H9 (cell line): ENCODE data around the gene TBC1D2. TPM values are rescaled to one million over a fixed set of nuclear protein-coding genes. Genes with fewer than 3 reads are reported as not detected.

ENCODE experiments used
- DNase-seq: peaks from one replicate; pipeline ENCODE4 v3.0.0-alpha.2; 2017
- H2AFZ ChIP-seq: one replicate; pipeline ENCODE4 v1.6.1; 2013; ENCODE audit warnings: mild to moderate bottlenecking, low read length, control low read depth, moderate library complexity
- H2AK5ac ChIP-seq: 2 replicates; pipeline ENCODE4 v1.6.1; 2013; ENCODE audit warnings: low read length, control low read depth, mixed read lengths; ENCODE audit not compliant: insufficient read length
- H2BK120ac ChIP-seq: one replicate; pipeline ENCODE4 v1.6.1; 2013; ENCODE audit warnings: low read depth, mild to moderate bottlenecking, low read length, control low read depth, inconsistent platforms; ENCODE audit not compliant: poor library complexity, severe bottlenecking
- H2BK12ac ChIP-seq: 2 replicates; pipeline ENCODE4 v1.6.1; 2013; ENCODE audit warnings: low read length, control low read depth, mixed read lengths, low read depth; ENCODE audit not compliant: insufficient read length
- H2BK15ac ChIP-seq: 2 replicates; pipeline ENCODE4 v1.6.1; 2013; ENCODE audit warnings: low read depth, low read length, control low read depth
- H2BK20ac ChIP-seq: one replicate; pipeline ENCODE4 v1.6.1; 2013; ENCODE audit warnings: low read depth, mild to moderate bottlenecking, low read length, control low read depth, inconsistent platforms; ENCODE audit not compliant: poor library complexity, severe bottlenecking
- H2BK5ac ChIP-seq: 2 replicates; pipeline ENCODE4 v1.6.1; 2013; ENCODE audit warnings: low read length, control low read depth, mixed read lengths; ENCODE audit not compliant: insufficient read length
- H3K14ac ChIP-seq: 2 replicates; pipeline ENCODE4 v1.6.1; 2013; ENCODE audit warnings: low read length, control low read depth; ENCODE audit not compliant: insufficient read depth
- H3K18ac ChIP-seq: 2 replicates; pipeline ENCODE4 v1.6.1; 2013; ENCODE audit warnings: low read depth, mild to moderate bottlenecking, mixed read lengths, low read length, control low read depth; ENCODE audit not compliant: insufficient read length
- H3K23ac ChIP-seq: 2 replicates; pipeline ENCODE4 v1.6.1; 2013; ENCODE audit warnings: low read length, control low read depth, mixed read lengths, low read depth; ENCODE audit not compliant: insufficient read length
- H3K23me2 ChIP-seq: 2 replicates; pipeline ENCODE4 v1.6.1; 2013; ENCODE audit warnings: low read depth, mild to moderate bottlenecking, mixed read lengths, low read length, control low read depth; ENCODE audit not compliant: insufficient read length, poor library complexity, severe bottlenecking
- H3K27ac ChIP-seq: 2 replicates; pipeline ENCODE4 v1.5.1; 2013; ENCODE audit warnings: low read length, control low read depth, mixed read lengths, low read depth; ENCODE audit not compliant: insufficient read length
- H3K27me3 ChIP-seq: 2 replicates; pipeline ENCODE4 v1.6.1; 2013; ENCODE audit warnings: low read length, control low read depth, inconsistent platforms; ENCODE audit not compliant: insufficient read depth
- H3K4ac ChIP-seq: 2 replicates; pipeline ENCODE4 v1.6.1; 2013; ENCODE audit warnings: low read depth, mild to moderate bottlenecking, control low read depth, inconsistent platforms, low read length, moderate library complexity
- H3K4me1 ChIP-seq: 2 replicates; pipeline ENCODE4 v1.6.1; 2013; ENCODE audit warnings: low read length, control low read depth, inconsistent platforms; ENCODE audit not compliant: insufficient read depth
- H3K4me2 ChIP-seq: 2 replicates; pipeline ENCODE4 v1.6.1; 2013; ENCODE audit warnings: low read length, control low read depth, mixed read lengths; ENCODE audit not compliant: insufficient read length, insufficient read depth
- H3K56ac ChIP-seq: 2 replicates; pipeline ENCODE4 v1.6.1; 2013; ENCODE audit warnings: low read depth, mild to moderate bottlenecking, mixed read lengths, low read length, control low read depth; ENCODE audit not compliant: insufficient read length
- H3K79me1 ChIP-seq: 2 replicates; pipeline ENCODE4 v1.6.1; 2013; ENCODE audit warnings: low read depth, mild to moderate bottlenecking, moderate library complexity, low read length, control low read depth, inconsistent platforms; ENCODE audit not compliant: insufficient read depth, poor library complexity, severe bottlenecking
- H3K79me2 ChIP-seq: 2 replicates; pipeline ENCODE4 v1.6.1; 2013; ENCODE audit warnings: low read length, control low read depth, inconsistent platforms; ENCODE audit not compliant: insufficient read depth
- H3K9ac ChIP-seq: 2 replicates; pipeline ENCODE4 v1.6.1; 2013; ENCODE audit warnings: low read length, control low read depth, mixed read lengths; ENCODE audit not compliant: insufficient read length; ENCODE audit errors: extremely low read depth
- H3K9me3 ChIP-seq: one replicate; pipeline ENCODE4 v1.6.1; 2013; ENCODE audit warnings: low read depth, low read length, inconsistent platforms; ENCODE audit not compliant: control insufficient read depth
- H3T11ph ChIP-seq: one replicate; pipeline ENCODE4 v1.6.1; 2013; ENCODE audit warnings: mild to moderate bottlenecking, low read length, control low read depth, inconsistent platforms
- H4K20me1 ChIP-seq: one replicate; pipeline ENCODE4 v1.6.1; 2013; ENCODE audit not compliant: control insufficient read depth, insufficient read length, insufficient read depth
- H4K5ac ChIP-seq: 2 replicates; pipeline ENCODE4 v1.6.1; 2013; ENCODE audit warnings: low read depth, mild to moderate bottlenecking, mixed read lengths, low read length, control low read depth; ENCODE audit not compliant: insufficient read length
- H4K8ac ChIP-seq: replicated peaks from 2 replicates; pipeline ENCODE4 v1.6.1; 2013; ENCODE audit warnings: low read length, control low read depth, mixed read lengths, low read depth; ENCODE audit not compliant: insufficient read length
- H4K91ac ChIP-seq: 2 replicates; pipeline ENCODE4 v1.6.1; 2013; ENCODE audit warnings: low read depth, mild to moderate bottlenecking, moderate library complexity, mixed read lengths, low read length, control low read depth; ENCODE audit not compliant: insufficient read length
- H3K27ac Mint-ChIP-seq, 3 experiments: 2 replicates in 2 of 3; 3 replicates in 1 of 3; pipeline ENCODE4 v1.8.0; 2020 to 2021; ENCODE audit warnings: mixed read lengths in 3 of 3, mild to moderate bottlenecking in 1 of 3, moderate library complexity in 1 of 3
- H3K27me3 Mint-ChIP-seq: 2 replicates; pipeline ENCODE4 v1.8.0; 2021; ENCODE audit warnings: low read depth, mild to moderate bottlenecking, moderate library complexity, mixed read lengths
- H3K36me3 Mint-ChIP-seq, 3 experiments: 2 replicates in 2 of 3; 3 replicates in 1 of 3; pipeline ENCODE4 v1.8.0; 2020 to 2021; ENCODE audit warnings: low read depth in 3 of 3, mixed read lengths in 3 of 3; ENCODE audit not compliant: insufficient read depth in 1 of 3
- H3K4me1 Mint-ChIP-seq, 2 experiments: 2 replicates each; pipeline ENCODE4 v1.8.0; 2020; ENCODE audit warnings: mixed read lengths in 2 of 2
- H3K4me3 Mint-ChIP-seq, 2 experiments: 2 replicates in 1 of 2; 3 replicates in 1 of 2; pipeline ENCODE4 v1.8.0; 2020 to 2021; ENCODE audit warnings: mild to moderate bottlenecking in 2 of 2, mixed read lengths in 2 of 2, moderate library complexity in 1 of 2
- H3K9me3 Mint-ChIP-seq, 2 experiments: 2 replicates in 1 of 2; 3 replicates in 1 of 2; pipeline ENCODE4 v1.8.0; 2020; ENCODE audit warnings: mild to moderate bottlenecking in 2 of 2, mixed read lengths in 2 of 2, moderate library complexity in 1 of 2
- WGBS: extraction: QIAGEN DNeasy Blood & Tissue Kit; methylation state at CpG from one replicate; pipeline ENCODE4 v1.1.7; 2013; ENCODE audit warnings: missing lambda C conversion rate, low lambda C conversion rate, mixed read lengths; ENCODE audit not compliant: insufficient read length; ENCODE audit errors: extremely low coverage; 5-methylcytosine and 5-hydroxymethylcytosine counted together
- total RNA-seq: library from RNA; stranded (reverse); gene quantifications from 2 replicates; pipeline ENCODE4 v1.2.1, GENCODE V29; 2021
- TF ChIP-seq, protein P1 (sequence below): fragments of 200-600 bp; sonication (generic); conservative IDR thresholded peaks from 3 replicates; pipeline ENCODE4 v1.8.0; 2021; ENCODE audit warnings: antibody characterized with exemption, mild to moderate bottlenecking

Gene TBC1D2
- total RNA-seq, 1 experiment from 2014 or later: 2.9 TPM

DNA sequence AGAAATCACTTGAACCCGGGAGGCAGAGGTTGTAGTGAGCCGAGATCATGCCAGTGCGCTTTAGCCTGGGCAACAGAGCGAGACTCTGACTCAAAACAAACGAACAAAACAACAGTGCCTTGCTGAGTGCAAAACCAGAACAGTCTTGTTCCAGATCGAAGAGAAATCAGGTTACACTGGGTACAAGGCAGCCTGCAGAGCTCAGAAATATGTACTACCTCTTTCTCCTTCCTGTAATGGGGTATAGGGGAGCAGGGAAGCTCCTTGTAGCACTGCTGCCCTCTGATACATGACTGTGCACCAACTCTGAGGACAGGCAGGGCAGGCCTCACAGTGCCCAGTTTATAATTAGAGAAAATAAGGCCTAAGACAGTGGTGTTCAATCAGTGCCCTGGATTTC is 24.7 kb downstream of the TBC1D2 start:
- no peak overlapping the region for H4K8ac ChIP-seq
- no peak overlapping the region for H2AFZ ChIP-seq
- H2AK5ac ChIP-seq: no peak overlapping the region
- H3K4me1 Mint-ChIP-seq: no peaks in the 10 kb centered on the region
- no peaks in the 10 kb centered on the region for H3K9me3 Mint-ChIP-seq
- H3K79me1 ChIP-seq: no peaks in the 10 kb centered on the region
- H2BK12ac ChIP-seq: no peak overlapping the region
- H3K27ac ChIP-seq: no peak overlapping the region
- no peak overlapping the region for H3K27ac Mint-ChIP-seq
- H3K27me3 Mint-ChIP-seq: no peaks in the 10 kb centered on the region
- H4K91ac ChIP-seq: no peak overlapping the region
- no peak overlapping the region for H2BK20ac ChIP-seq
- no peak overlapping the region for H3K4ac ChIP-seq
- no peak overlapping the region for H2BK120ac ChIP-seq
- no peak overlapping the region for H3K18ac ChIP-seq
- H3K36me3 Mint-ChIP-seq: peaks cover 0 to 7% (median 4%) of the 10 kb centered on the region in 3 experiments; a peak in 4 of 7 replicates
- H3T11ph ChIP-seq: no peak overlapping the region
- H3K14ac ChIP-seq: no peak overlapping the region
- no peak overlapping the region for H3K9ac ChIP-seq
- no peaks in the 10 kb centered on the region for H3K79me2 ChIP-seq
- H2BK5ac ChIP-seq: no peak overlapping the region
- no peak overlapping the region for H3K23ac ChIP-seq
- H3K4me1 ChIP-seq: no peaks in the 10 kb centered on the region
- H3K4me3 Mint-ChIP-seq: no peak overlapping the region
- H3K9me3 ChIP-seq: no peaks in the 10 kb centered on the region
- no peak overlapping the region for H4K5ac ChIP-seq
- no peaks in the 10 kb centered on the region for H4K20me1 ChIP-seq
- TF ChIP-seq, protein P1, sequence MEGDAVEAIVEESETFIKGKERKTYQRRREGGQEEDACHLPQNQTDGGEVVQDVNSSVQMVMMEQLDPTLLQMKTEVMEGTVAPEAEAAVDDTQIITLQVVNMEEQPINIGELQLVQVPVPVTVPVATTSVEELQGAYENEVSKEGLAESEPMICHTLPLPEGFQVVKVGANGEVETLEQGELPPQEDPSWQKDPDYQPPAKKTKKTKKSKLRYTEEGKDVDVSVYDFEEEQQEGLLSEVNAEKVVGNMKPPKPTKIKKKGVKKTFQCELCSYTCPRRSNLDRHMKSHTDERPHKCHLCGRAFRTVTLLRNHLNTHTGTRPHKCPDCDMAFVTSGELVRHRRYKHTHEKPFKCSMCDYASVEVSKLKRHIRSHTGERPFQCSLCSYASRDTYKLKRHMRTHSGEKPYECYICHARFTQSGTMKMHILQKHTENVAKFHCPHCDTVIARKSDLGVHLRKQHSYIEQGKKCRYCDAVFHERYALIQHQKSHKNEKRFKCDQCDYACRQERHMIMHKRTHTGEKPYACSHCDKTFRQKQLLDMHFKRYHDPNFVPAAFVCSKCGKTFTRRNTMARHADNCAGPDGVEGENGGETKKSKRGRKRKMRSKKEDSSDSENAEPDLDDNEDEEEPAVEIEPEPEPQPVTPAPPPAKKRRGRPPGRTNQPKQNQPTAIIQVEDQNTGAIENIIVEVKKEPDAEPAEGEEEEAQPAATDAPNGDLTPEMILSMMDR: no peak
- no CpG with 5 or more reads among the region's 6 CpGs for WGBS
- H3K4me2 ChIP-seq: no peak overlapping the region
- no peak overlapping the region for H2BK15ac ChIP-seq
- H3K27me3 ChIP-seq: no peaks in the 10 kb centered on the region; the same call in 1 of the 2 replicates
- no peak overlapping the region for H3K56ac ChIP-seq
- H3K23me2 ChIP-seq: no peaks in the 10 kb centered on the region
- DNase-seq: no peak
